Activated T-helper 17 cell treated with anti-CD3 and anti-CD28 coated beads, Interleukin-2, amount 50 U/mL, for 72 hours (primary cell): Measurements from ENCODE around the gene KCNK4. TPM values are rescaled to one million over a fixed set of nuclear protein-coding genes. Genes with fewer than 3 reads are reported as not detected.
A peak's percentile ranks its signal among the peaks of the same experiment; 100 is the strongest.
"Not testable (repeated sequence)": the region's sequence is repeated elsewhere in the genome, so short reads cannot be mapped to it uniquely, and the experiment has no call there.

ENCODE experiments used
- ATAC-seq: fragments of 150-1000 bp; cut with Tn5 transposase; replicated peaks from 2 replicates; pipeline ENCODE4 v1.10.0; 2021; ENCODE audit warnings: mild to moderate bottlenecking, moderate library complexity
- H3K27ac Mint-ChIP-seq: one replicate; pipeline ENCODE4 v1.8.0; 2022; ENCODE audit warnings: mixed read lengths
- H3K27me3 Mint-ChIP-seq: one replicate; pipeline ENCODE4 v1.8.0; 2022; ENCODE audit warnings: mixed read lengths
- H3K36me3 Mint-ChIP-seq: one replicate; pipeline ENCODE4 v1.8.0; 2022; ENCODE audit warnings: low read depth, mild to moderate bottlenecking, mixed read lengths
- H3K4me1 Mint-ChIP-seq: one replicate; pipeline ENCODE4 v1.8.0; 2022; ENCODE audit warnings: mixed read lengths
- H3K4me3 Mint-ChIP-seq: one replicate; pipeline ENCODE4 v1.8.0; 2022; ENCODE audit warnings: mild to moderate bottlenecking, mixed read lengths
- H3K9me3 Mint-ChIP-seq: one replicate; pipeline ENCODE4 v1.8.0; 2022; ENCODE audit warnings: mixed read lengths
- total RNA-seq, 2 donors: library from RNA; stranded (reverse); gene quantifications; one replicate each; pipeline ENCODE4 v1.2.3, GENCODE V29; 2022

Gene KCNK4
- not detected for total RNA-seq

DNA sequence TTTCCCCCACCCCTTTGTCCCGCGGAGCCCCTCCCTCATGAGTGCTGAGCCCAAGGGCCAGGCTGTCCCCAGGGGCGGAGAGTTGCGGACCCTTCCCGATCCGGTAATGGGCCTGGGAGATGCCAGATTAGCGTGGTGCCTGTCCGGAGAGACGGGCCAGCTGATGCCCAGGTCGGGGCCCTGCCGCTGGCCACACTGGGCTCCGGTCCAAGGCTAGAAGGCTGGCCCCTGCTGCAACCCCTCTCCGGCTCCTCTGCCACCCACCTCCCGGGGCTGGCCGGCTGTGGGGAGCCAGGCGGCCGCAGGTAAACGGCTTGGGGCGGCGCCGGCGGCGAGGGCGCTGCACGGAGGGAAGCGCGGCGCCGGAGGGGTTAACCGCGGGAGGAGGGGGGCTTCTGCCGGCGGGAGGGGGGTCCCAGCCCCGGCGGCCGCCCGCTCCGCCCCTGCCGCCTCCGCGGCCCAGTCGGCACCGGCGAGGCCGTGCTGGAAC is at the start of gene KCNK4:
Gene KCNK4, plus strand, starts transcription at position 41 of the 490 bp plus-strand sequence. CDS start 1,717 bp downstream, outside the sequence.
- no peak within 1 kb of the TSS for H3K27ac Mint-ChIP-seq
- H3K4me1 Mint-ChIP-seq: peaks cover 5% of the 10 kb centered on the region
- no peak for ATAC-seq
- H3K36me3 Mint-ChIP-seq: peaks cover 6% of the 10 kb centered on the region
- peaks cover 22% of the 10 kb centered on the region for H3K27me3 Mint-ChIP-seq
- no peaks in the 10 kb centered on the region for H3K9me3 Mint-ChIP-seq
- H3K4me3 Mint-ChIP-seq: peak within 1 kb of the TSS; percentile 60

DNA sequence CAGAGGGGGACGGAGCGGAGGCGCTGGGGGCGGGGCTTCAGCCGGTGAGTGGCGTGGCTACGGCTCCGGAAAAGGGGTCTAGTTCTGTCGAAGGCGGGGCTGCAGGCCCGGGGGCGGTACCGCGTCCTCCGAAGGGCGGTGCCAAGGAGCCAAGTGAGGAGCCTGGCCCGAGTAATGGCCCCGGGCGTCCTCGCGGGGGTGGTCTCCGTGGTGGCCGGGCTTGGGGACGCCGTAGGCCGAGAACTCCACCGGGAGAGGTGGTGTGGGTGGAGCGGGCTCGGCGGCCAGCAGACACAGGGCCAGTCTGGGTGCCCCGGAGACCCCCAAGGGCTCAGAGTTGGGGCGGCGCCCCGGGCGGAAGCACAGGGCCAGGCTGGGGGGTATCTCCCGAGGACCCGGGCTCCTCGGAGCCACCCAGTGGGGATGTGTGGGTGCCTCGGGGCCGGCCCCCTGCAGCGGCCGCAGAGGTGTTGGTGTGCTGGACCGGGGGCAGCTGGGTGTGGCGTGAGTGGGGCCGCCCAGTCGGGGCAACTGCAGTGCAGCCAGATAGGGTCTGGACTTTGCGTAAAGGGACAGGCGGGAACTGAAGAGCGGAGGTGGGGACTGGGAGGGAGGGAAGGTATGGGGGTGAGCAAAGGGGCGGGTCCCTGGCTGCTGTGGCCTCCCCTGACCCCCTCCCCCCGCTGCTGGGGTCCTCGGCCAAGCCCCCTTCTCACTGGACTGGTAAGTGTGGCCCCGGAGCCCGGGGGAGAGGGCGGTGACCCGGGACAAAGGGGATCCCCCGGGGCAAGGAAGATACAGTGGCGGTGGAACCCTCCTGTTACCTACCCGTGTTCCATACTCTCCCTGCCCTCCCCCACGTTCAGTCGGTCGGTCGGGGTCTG is 49.4 kb upstream of the KCNK4 start:
- Mint-ChIP-seq H3K27ac (peak overlapping the region; percentile 96), H3K9me3 (no peaks in the 10 kb centered on the region), H3K4me3 (peak overlapping the region; percentile 95), H3K36me3 (peaks cover 84% of the 10 kb centered on the region), H3K27me3 (no peaks in the 10 kb centered on the region), H3K4me1 (peaks cover 13% of the 10 kb centered on the region)
- ATAC-seq: peak; percentile 0

- H3K36me3 Mint-ChIP-seq: peaks cover 72% of the 10 kb centered on the region
- H3K27me3 Mint-ChIP-seq: no peaks in the 10 kb centered on the region
- no peak overlapping the region for H3K27ac Mint-ChIP-seq
- H3K4me1 Mint-ChIP-seq: peaks cover 9% of the 10 kb centered on the region
- no peak for ATAC-seq
- no peaks in the 10 kb centered on the region for H3K9me3 Mint-ChIP-seq
- H3K4me3 Mint-ChIP-seq: peak overlapping the region; percentile 95
Observed at GRCh38 chr11:64243236-64243854, 47.8 kb upstream of the KCNK4 start.

DNA sequence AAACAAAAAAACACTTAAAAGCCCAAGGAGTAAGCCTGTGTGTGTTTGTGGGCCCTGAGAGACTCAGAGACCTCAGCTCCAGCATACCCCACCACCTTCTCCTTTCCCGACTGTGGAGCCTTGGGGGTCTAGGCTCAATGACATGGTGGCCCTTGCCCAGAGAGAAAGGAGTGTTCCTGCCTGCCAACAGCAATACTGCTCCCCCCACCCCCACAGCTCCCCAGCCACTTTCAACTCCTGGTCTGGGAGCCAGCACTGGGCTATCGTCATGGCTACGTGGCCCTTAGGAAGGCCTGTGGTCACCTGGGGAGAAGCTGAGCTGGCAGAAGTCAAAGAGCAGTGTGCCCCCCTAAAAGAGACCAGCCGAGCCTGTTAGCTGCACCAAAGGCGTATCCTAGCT is 47.0 kb upstream of the KCNK4 start:
- Mint-ChIP-seq H3K27ac (no peak overlapping the region), H3K4me3 (peak overlapping the region; percentile 95), H3K9me3 (no peaks in the 10 kb centered on the region), H3K27me3 (no peaks in the 10 kb centered on the region), H3K36me3 (peaks cover 70% of the 10 kb centered on the region), H3K4me1 (peaks cover 9% of the 10 kb centered on the region)
- no peak for ATAC-seq

DNA sequence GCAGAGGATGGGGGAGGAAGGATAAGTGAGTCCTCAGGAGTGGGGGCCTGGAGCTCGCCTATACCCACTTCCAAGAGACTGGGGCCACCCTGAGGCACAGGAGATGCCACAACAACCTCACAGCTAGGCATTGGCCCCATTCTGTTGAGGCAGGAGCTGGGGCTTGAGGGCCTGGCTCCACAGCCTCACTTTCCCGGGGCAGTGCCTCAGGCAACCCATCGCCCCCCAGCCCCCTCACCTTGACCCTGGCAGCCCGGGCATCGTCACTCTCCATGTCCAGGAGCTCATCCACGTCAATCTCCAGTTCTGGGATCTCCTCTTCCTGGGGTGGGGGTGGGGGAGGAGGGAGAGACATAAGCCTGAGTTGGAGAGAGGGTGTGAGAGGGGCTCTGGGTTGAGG is 46.1 kb upstream of the KCNK4 start:
- ATAC-seq: no peak
- peak overlapping the region; percentile 89 for H3K27ac Mint-ChIP-seq
- H3K4me3 Mint-ChIP-seq: peak overlapping the region; percentile 95
- peaks cover 65% of the 10 kb centered on the region for H3K36me3 Mint-ChIP-seq
- no peaks in the 10 kb centered on the region for H3K27me3 Mint-ChIP-seq
- no peaks in the 10 kb centered on the region for H3K9me3 Mint-ChIP-seq
- peaks cover 9% of the 10 kb centered on the region for H3K4me1 Mint-ChIP-seq

- peaks cover 5% of the 10 kb centered on the region for H3K4me1 Mint-ChIP-seq
- H3K36me3 Mint-ChIP-seq: peaks cover 61% of the 10 kb centered on the region
- ATAC-seq: no peak
- peak overlapping the region; percentile 95 for H3K4me3 Mint-ChIP-seq
- peak overlapping the region; percentile 89 for H3K27ac Mint-ChIP-seq
- no peaks in the 10 kb centered on the region for H3K27me3 Mint-ChIP-seq
- H3K9me3 Mint-ChIP-seq: no peaks in the 10 kb centered on the region
Observed at GRCh38 chr11:64245401-64245796, 45.7 kb upstream of the KCNK4 start.

DNA sequence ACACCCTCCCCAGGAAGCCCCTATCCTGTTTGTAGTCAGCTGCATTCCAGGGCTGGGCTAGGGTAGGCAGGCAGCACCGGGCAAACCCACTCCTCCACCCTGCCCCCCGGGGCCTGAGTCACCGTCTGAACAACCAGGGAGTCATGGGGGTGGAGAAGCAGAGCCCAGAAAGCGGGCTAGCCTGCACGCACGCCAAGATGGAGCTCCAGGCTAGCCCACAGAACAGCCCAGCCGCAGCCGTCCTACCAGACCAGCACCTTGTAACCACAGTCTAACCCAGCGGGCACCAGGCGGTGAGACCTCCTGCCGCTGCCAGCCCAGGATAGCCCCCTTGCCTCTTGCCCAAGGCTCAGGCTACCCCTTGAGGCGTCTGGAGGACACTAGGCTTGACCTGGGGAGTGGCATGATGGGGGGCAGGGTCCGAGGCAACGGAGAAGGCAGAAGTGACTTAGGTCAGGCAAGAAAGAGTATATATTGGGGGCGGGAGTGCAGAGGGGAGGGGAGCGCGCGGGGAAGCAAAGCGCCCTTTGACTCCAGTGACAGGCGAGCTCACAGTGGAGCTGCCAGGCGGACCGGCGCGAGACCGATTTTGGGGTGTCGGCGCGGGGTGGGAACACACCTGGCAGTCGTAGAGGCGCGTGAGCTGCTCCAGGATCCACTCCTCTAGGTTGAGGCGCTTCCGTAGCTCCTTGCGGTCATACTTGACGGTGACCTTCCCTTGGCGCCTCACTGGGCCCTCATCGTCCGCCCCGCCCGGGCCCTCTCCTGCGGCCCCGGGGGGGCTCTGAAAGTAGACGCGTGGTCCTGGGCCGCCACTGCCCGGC is 45.1 kb upstream of the KCNK4 start:
- no peaks in the 10 kb centered on the region for H3K27me3 Mint-ChIP-seq
- peaks cover 4% of the 10 kb centered on the region for H3K4me1 Mint-ChIP-seq
- H3K4me3 Mint-ChIP-seq: peak overlapping the region; percentile 95
- H3K9me3 Mint-ChIP-seq: no peaks in the 10 kb centered on the region
- H3K27ac Mint-ChIP-seq: peak overlapping the region; percentile 89
- ATAC-seq: peak; percentile 39
- peaks cover 56% of the 10 kb centered on the region for H3K36me3 Mint-ChIP-seq

GRCh38 chr11:64246621-64246870 is 44.6 kb upstream of the KCNK4 start:
- H3K27ac Mint-ChIP-seq, H3K4me1 Mint-ChIP-seq, H3K9me3 Mint-ChIP-seq, H3K27me3 Mint-ChIP-seq: not testable (repeated sequence)
- Mint-ChIP-seq H3K4me3 (peak overlapping the region; percentile 95), H3K36me3 (peaks cover 51% of the 10 kb centered on the region)
- ATAC-seq: peak; percentile 13

DNA sequence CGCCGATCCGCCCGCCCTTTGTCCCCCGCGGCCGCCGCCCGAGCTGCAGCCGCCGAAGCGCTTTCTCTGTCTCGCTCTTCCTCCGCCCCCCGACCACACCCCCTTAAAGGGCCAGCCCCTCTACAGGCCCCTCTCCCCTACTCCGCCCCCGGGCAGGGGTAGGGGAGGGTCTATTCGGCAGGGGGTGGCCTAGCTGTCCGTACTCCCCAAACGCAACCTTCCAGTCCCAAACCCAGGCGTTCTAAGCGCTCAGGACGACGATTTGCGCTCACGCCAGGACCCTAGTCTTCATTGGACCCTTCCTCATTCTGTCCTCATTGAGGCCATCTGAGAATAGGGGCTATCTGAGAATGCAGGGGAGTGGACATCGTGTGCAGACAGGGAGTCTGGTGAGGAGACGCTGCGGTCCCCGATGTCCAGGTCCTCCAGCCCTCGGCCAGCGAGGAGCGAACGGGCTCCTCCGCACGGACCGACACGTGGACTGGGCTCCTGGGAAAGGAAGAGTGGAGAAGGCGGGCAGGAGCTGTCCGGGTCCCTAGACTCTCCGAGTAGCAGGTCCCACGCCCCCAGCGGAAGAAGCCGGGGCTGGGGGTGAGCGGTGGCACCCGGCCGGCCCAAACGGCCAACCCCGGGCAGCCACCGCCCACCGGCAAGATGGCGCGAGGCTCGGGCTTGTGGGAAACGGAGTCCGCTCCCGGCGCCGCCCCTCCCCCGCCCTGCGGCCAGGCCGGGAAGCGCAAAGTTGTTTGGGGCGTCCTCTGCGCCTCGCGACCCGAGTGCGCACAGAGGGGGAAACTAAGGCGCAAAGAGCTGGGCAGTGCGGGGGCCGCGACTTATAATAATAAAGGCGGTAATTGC is 44.0 kb upstream of the KCNK4 start, which contains the start of gene PPP1R14B:
Gene PPP1R14B, minus strand, starts transcription at position 73 of the 858 bp plus-strand sequence. CDS start 270 bp downstream, outside the sequence.
- H3K27me3 Mint-ChIP-seq: no peaks in the 10 kb centered on the region
- no peaks in the 10 kb centered on the region for H3K9me3 Mint-ChIP-seq
- H3K27ac Mint-ChIP-seq: peak within 1 kb of the TSS; percentile 89
- peaks cover 4% of the 10 kb centered on the region for H3K4me1 Mint-ChIP-seq
- peaks cover 45% of the 10 kb centered on the region for H3K36me3 Mint-ChIP-seq
- peak; percentile 50 for ATAC-seq
- peak within 1 kb of the TSS; percentile 95 for H3K4me3 Mint-ChIP-seq

GRCh38 chr11:64247729-64248531 is 43.2 kb upstream of the KCNK4 start:
- no peak for ATAC-seq
- Mint-ChIP-seq H3K27ac (peak overlapping the region; percentile 47), H3K27me3 (no peaks in the 10 kb centered on the region), H3K36me3 (peaks cover 37% of the 10 kb centered on the region), H3K4me1 (peaks cover 4% of the 10 kb centered on the region), H3K4me3 (peak overlapping the region; percentile 95), H3K9me3 (no peaks in the 10 kb centered on the region)

DNA sequence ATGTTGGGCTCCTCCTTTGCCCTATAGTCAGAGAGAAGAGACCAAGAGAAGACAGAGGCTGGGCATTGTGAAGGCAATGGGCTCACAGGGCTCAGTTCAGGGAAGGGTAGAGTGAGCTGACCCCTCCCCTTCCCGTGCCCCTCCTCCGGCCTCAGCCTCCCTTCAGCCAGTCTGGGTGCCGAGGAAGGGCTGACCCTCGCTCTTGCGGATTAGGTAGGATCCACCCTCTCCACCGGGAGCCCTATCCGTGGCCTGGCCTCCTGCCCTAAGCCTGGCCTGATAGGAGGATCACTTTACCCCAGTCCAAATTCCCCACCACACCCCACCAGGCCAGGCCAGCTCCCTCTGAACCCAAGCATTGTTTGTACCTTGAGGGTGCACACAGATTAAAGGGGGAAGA is 42.5 kb upstream of the KCNK4 start:
- Mint-ChIP-seq H3K27me3 (no peaks in the 10 kb centered on the region), H3K27ac (no peak overlapping the region), H3K9me3 (no peaks in the 10 kb centered on the region), H3K4me3 (peak overlapping the region; percentile 95), H3K36me3 (peaks cover 31% of the 10 kb centered on the region), H3K4me1 (peaks cover 4% of the 10 kb centered on the region)
- no peak for ATAC-seq

DNA sequence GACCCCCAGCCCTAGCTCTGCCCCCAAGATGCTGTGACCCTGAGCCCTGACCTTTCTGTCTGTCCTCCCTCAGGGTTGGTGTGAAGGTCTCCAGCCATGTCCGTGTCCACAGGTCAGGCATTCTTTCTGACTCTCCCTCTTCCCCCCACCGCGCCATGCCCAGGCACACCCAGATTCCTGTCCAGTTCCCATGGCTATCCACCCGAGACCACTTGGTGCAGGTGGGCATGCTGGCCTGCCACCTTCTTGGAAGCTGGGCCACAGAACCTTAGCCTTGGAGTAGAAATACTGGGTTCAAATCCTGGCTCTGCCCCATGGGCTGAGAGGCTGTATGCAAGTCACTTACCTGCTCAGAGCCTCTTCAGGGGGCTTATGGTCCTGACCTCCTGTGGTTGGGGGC is 42.1 kb upstream of the KCNK4 start:
- no peaks in the 10 kb centered on the region for H3K27me3 Mint-ChIP-seq
- H3K27ac Mint-ChIP-seq: no peak overlapping the region
- no peaks in the 10 kb centered on the region for H3K9me3 Mint-ChIP-seq
- ATAC-seq: no peak
- peaks cover 9% of the 10 kb centered on the region for H3K4me1 Mint-ChIP-seq
- peaks cover 31% of the 10 kb centered on the region for H3K36me3 Mint-ChIP-seq
- peak overlapping the region; percentile 11 for H3K4me3 Mint-ChIP-seq
